ENCODE data around the gene ABCC2. TPM values are rescaled to one million over a fixed set of nuclear protein-coding genes. Genes with fewer than 3 reads are reported as not detected.

The ABCC2 gene
- total and polyA plus RNA-seq, 2 donors (not counting 1 experiment from before 2014, with no cell fraction given), result 4.2 to 7.0 TPM

DNA sequence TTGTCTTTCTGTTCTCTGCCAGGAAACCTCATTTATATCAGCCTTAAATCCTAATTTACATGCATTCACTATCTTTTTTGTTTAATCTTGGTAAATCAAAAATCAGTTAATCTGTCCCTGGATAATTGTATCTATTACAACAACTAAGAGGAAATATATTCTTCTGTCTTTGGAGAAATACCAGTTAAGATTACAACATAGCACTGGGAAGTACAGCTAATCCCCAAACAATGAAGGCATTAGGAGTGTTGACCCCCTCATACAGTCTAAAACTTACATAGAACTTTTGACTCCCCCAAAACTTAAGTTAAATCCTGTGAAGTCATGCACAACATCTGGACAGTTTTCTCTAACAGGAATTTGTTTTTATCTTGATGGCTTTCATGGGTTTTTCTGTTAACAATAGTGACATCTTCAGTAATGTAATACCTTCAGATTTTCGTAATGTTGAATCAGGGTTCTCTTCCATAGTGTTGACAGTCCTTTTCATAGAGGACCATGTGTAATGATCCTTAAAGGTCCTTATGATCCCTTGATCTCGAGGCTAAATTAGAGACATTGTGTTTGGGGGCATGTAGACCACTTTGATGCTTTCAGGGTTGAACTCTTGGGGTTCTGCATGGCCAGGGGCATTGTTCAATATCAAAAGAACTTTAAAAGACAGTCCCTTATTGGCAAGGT is 24.1 kb upstream of the ABCC2 start:
- no peaks in the 10 kb centered on the region for H3K27me3 Mint-ChIP-seq
- H3K27ac Mint-ChIP-seq, result no peak overlapping the region
- no peaks in the 10 kb centered on the region for H3K79me2 ChIP-seq (ENCODE audit: control insufficient read depth, insufficient read depth, low read length)
- ATAC-seq (ENCODE audit: low read depth) (no peak), DNase-seq (no peak)
- no peak overlapping the region for H3K4me3 ChIP-seq (ENCODE audit: control extremely low read depth in 1 of 5, extremely low read depth in 1 of 5, insufficient read depth in 1 of 5, low read depth in 2 of 5, low read length in 4 of 5)
- no peaks in the 10 kb centered on the region for H3K9me3 ChIP-seq (ENCODE audit: control extremely low read depth in 1 of 3, control insufficient read depth in 2 of 3, insufficient read depth in 1 of 3, low read length in 2 of 3)
- no CpG with 5 or more reads among the region's 2 CpGs for WGBS (ENCODE audit: insufficient coverage)
- ChIA-PET POLR2A (no interaction called here), CTCF (no interaction called here)
- peaks cover 7% of the 10 kb centered on the region for H3K4me1 Mint-ChIP-seq
- H3K9ac ChIP-seq (ENCODE audit: low read length), result no peak overlapping the region
- H2AFZ ChIP-seq (ENCODE audit: insufficient read depth, low read depth, low read length, poor library complexity, severe bottlenecking), result no peak overlapping the region
- no peak overlapping the region for H3K4me2 ChIP-seq (replicated peaks; ENCODE audit: low read depth, low read length, poor library complexity, severe bottlenecking)
- TF ChIP-seq EZH2 (IDR thresholded peaks at IDR 0.05; ENCODE audit: borderline replicate concordance, insufficient read depth, low read depth, low read length, poor library complexity, severe bottlenecking), result no peak
- TF ChIP-seq, protein P1, sequence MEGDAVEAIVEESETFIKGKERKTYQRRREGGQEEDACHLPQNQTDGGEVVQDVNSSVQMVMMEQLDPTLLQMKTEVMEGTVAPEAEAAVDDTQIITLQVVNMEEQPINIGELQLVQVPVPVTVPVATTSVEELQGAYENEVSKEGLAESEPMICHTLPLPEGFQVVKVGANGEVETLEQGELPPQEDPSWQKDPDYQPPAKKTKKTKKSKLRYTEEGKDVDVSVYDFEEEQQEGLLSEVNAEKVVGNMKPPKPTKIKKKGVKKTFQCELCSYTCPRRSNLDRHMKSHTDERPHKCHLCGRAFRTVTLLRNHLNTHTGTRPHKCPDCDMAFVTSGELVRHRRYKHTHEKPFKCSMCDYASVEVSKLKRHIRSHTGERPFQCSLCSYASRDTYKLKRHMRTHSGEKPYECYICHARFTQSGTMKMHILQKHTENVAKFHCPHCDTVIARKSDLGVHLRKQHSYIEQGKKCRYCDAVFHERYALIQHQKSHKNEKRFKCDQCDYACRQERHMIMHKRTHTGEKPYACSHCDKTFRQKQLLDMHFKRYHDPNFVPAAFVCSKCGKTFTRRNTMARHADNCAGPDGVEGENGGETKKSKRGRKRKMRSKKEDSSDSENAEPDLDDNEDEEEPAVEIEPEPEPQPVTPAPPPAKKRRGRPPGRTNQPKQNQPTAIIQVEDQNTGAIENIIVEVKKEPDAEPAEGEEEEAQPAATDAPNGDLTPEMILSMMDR (IDR thresholded peaks at IDR 0.05), result no peak
- H3K27ac ChIP-seq (ENCODE audit: low read length in 2 of 2), result no peak overlapping the region
- peaks cover 0 to 5% of the 10 kb centered on the region in 2 donors for H3K4me1 ChIP-seq (ENCODE audit: control insufficient read depth in 2 of 2, insufficient read depth in 2 of 2, low read length in 2 of 2)
- no peaks in the 10 kb centered on the region for H4K20me1 ChIP-seq (ENCODE audit: control insufficient read depth, insufficient read depth, low read length, poor library complexity, severe bottlenecking)
- no peaks in the 10 kb centered on the region for H3K9me3 Mint-ChIP-seq (ENCODE audit: insufficient read depth)
- no peak overlapping the region for H3K4me3 Mint-ChIP-seq
- peaks cover 24 to 56% of the 10 kb centered on the region in 2 experiments for H3K36me3 ChIP-seq (replicated peaks in 1 of 2; ENCODE audit: control extremely low read depth in 1 of 2, control insufficient read depth in 1 of 2, extremely low read depth in 1 of 2, insufficient read depth in 2 of 2, low read length in 1 of 2)
- H3K27me3 ChIP-seq (replicated peaks in 1 of 4; ENCODE audit: control extremely low read depth in 1 of 4, control insufficient read depth in 3 of 4, insufficient read depth in 4 of 4, low read length in 3 of 4), result no peaks in the 10 kb centered on the region
- intact Hi-C loops (cut with micrococcal nuclease), result no loop called here

DNA sequence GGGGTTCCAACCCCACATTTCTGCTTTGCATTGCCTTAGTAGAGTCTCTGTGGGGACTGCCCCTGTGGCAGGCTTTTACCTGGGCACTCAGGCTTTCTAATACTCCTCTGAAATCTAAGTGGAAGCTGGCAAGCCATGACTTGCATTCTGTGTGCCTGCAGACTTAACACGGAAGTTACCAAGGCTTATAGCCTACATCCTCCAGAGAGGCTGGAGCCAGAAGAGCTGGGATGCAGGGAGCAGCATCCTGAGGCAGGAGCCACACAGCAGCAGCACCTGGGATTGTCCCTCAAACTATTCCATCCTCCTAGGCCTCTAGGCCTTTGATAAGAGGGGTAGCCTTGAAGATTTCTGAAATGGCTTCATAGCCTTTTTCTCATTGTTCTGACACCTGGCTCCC is 22.1 kb upstream of the ABCC2 start:
- H3K27ac Mint-ChIP-seq, result no peak overlapping the region
- H3K4me1 ChIP-seq (ENCODE audit: control insufficient read depth in 2 of 2, insufficient read depth in 2 of 2, low read length in 2 of 2), result peaks cover 0 to 5% of the 10 kb centered on the region in 2 donors
- peaks cover 9% of the 10 kb centered on the region for H3K4me1 Mint-ChIP-seq
- no peaks in the 10 kb centered on the region for H3K9me3 ChIP-seq (ENCODE audit: control extremely low read depth in 1 of 3, control insufficient read depth in 2 of 3, insufficient read depth in 1 of 3, low read length in 2 of 3)
- POLR2A ChIA-PET, result no interaction called here
- H3K4me3 ChIP-seq (ENCODE audit: control extremely low read depth in 1 of 5, extremely low read depth in 1 of 5, insufficient read depth in 1 of 5, low read depth in 2 of 5, low read length in 4 of 5), result no peak overlapping the region
- H3K4me2 ChIP-seq (replicated peaks; ENCODE audit: low read depth, low read length, poor library complexity, severe bottlenecking), result no peak overlapping the region
- TF ChIP-seq, protein P1 (IDR thresholded peaks at IDR 0.05), result no peak
- TF ChIP-seq EZH2 (IDR thresholded peaks at IDR 0.05; ENCODE audit: borderline replicate concordance, insufficient read depth, low read depth, low read length, poor library complexity, severe bottlenecking), result no peak
- no peaks in the 10 kb centered on the region for H3K9me3 Mint-ChIP-seq (ENCODE audit: insufficient read depth)
- H3K4me3 Mint-ChIP-seq, result no peak overlapping the region
- no peak overlapping the region for H3K9ac ChIP-seq (ENCODE audit: low read length)
- H3K27ac ChIP-seq (ENCODE audit: low read length in 2 of 2), result no peak overlapping the region
- intact Hi-C loops (cut with micrococcal nuclease), result no loop called here
- no peak for ATAC-seq (ENCODE audit: low read depth)
- no peak for DNase-seq
- H3K27me3 ChIP-seq (replicated peaks in 1 of 4; ENCODE audit: control extremely low read depth in 1 of 4, control insufficient read depth in 3 of 4, insufficient read depth in 4 of 4, low read length in 3 of 4), result no peaks in the 10 kb centered on the region
- H2AFZ ChIP-seq (ENCODE audit: insufficient read depth, low read depth, low read length, poor library complexity, severe bottlenecking), result no peak overlapping the region
- no peaks in the 10 kb centered on the region for H3K79me2 ChIP-seq (ENCODE audit: control insufficient read depth, insufficient read depth, low read length)
- CTCF ChIA-PET, result no interaction called here
- no peaks in the 10 kb centered on the region for H3K27me3 Mint-ChIP-seq
- peaks cover 24 to 42% of the 10 kb centered on the region in 2 experiments for H3K36me3 ChIP-seq (replicated peaks in 1 of 2; ENCODE audit: control extremely low read depth in 1 of 2, control insufficient read depth in 1 of 2, extremely low read depth in 1 of 2, insufficient read depth in 2 of 2, low read length in 1 of 2)
- no peaks in the 10 kb centered on the region for H4K20me1 ChIP-seq (ENCODE audit: control insufficient read depth, insufficient read depth, low read length, poor library complexity, severe bottlenecking)
- 92% methylated on average over 1 of the region's 1 CpG for whole genome bisulfite sequencing (ENCODE audit: insufficient coverage)
